Hepatocyte (in vitro differentiated cells): ENCODE measurements around the gene ITPRIPL1.

Experiments
- EZH2 ChIP-seq: fragments of 200-600 bp; sonication (generic); IDR thresholded peaks from 2 replicates; pipeline ENCODE4 v1.6.1; 2016; ENCODE audit warnings: antibody characterized with exemption, mild to moderate bottlenecking, borderline replicate concordance
- EZH2phosphoT487 ChIP-seq: fragments of 200-600 bp; sonication (generic); IDR thresholded peaks from one replicate; pipeline ENCODE4 v1.6.1; 2018; ENCODE audit warnings: antibody characterized with exemption, mild to moderate bottlenecking, low read depth, moderate library complexity; ENCODE audit not compliant: unreplicated experiment, severe bottlenecking
- TF ChIP-seq, protein P1 (sequence below): fragments of 200-600 bp; sonication (generic); IDR thresholded peaks from 2 replicates; pipeline ENCODE4 v1.5.1; 2016; ENCODE audit warnings: antibody characterized with exemption, mild to moderate bottlenecking; ENCODE audit not compliant: poor library complexity

DNA sequence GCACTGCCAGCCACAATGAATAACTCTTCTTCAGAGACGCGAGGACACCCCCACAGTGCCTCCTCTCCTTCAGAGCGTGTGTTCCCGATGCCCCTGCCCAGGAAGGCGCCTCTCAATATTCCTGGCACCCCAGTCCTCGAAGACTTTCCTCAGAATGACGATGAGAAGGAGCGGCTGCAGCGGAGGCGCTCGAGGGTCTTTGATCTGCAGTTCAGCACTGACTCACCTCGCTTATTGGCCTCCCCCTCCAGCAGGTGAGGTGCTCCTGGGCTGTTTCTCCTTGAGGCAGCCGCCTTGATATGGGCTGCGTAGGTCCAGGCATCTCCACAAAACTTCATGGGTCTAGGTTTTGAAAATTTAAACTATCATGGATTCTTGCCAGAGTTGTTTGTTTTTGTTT lies 16.5 kb downstream of the ITPRIPL1 start:
- TF ChIP-seq EZH2: no peak
- TF ChIP-seq, protein P1, sequence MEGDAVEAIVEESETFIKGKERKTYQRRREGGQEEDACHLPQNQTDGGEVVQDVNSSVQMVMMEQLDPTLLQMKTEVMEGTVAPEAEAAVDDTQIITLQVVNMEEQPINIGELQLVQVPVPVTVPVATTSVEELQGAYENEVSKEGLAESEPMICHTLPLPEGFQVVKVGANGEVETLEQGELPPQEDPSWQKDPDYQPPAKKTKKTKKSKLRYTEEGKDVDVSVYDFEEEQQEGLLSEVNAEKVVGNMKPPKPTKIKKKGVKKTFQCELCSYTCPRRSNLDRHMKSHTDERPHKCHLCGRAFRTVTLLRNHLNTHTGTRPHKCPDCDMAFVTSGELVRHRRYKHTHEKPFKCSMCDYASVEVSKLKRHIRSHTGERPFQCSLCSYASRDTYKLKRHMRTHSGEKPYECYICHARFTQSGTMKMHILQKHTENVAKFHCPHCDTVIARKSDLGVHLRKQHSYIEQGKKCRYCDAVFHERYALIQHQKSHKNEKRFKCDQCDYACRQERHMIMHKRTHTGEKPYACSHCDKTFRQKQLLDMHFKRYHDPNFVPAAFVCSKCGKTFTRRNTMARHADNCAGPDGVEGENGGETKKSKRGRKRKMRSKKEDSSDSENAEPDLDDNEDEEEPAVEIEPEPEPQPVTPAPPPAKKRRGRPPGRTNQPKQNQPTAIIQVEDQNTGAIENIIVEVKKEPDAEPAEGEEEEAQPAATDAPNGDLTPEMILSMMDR: no peak
- TF ChIP-seq EZH2phosphoT487: no peak
